PFSK-1 (cell line): ENCODE measurements around the gene SNX33.

Source experiments
- FOXP2 ChIP-seq: optimal IDR thresholded peaks from 2 replicates; pipeline ENCODE3; 2011; ENCODE audit warnings: borderline replicate concordance, control low read depth, inconsistent platforms; ENCODE audit not compliant: insufficient read depth; ENCODE audit errors: extremely low read length, extremely low read depth
- POLR2AphosphoS5 ChIP-seq: IDR thresholded peaks from 2 replicates; pipeline ENCODE4 v1.6.1; 2012; ENCODE audit warnings: low read depth, mild to moderate bottlenecking, control low read depth, low read length, moderate library complexity
- REST ChIP-seq, 2 experiments: IDR thresholded peaks; 2 replicates each; pipeline versions ENCODE4 v1.6.1 to v1.8.0; 2011 to 2012; ENCODE audit warnings: low read depth in 2 of 2, low read length in 2 of 2, control low read depth in 1 of 2, inconsistent platforms in 1 of 2, mild to moderate bottlenecking in 1 of 2, moderate library complexity in 1 of 2; ENCODE audit not compliant: insufficient read depth in 1 of 2
- SIN3A ChIP-seq: IDR thresholded peaks from 2 replicates; pipeline ENCODE4 v1.6.1; 2012; ENCODE audit warnings: mild to moderate bottlenecking, low read length, moderate library complexity, borderline replicate concordance; ENCODE audit not compliant: insufficient read depth
- TAF1 ChIP-seq: IDR thresholded peaks from 2 replicates; pipeline ENCODE4 v1.6.1; 2012; ENCODE audit warnings: low read length, control low read depth, borderline replicate concordance; ENCODE audit not compliant: insufficient read depth

SNX33 gene

GRCh38 chr15:75661756-75662140 lies 14.0 kb downstream of the SNX33 start:
- TF ChIP-seq POLR2AphosphoS5, result no peak
- no peak for TF ChIP-seq SIN3A
- no peak for TF ChIP-seq REST (IDR thresholded peaks at IDR 0.05; ENCODE audit: insufficient read depth in 1 of 2, low read depth in 2 of 2, low read length in 2 of 2)
- no peak for TF ChIP-seq FOXP2
- no peak for TF ChIP-seq TAF1

GRCh38 chr15:75662823-75663519 lies 15.3 kb downstream of the SNX33 start:
- no peak for TF ChIP-seq REST (IDR thresholded peaks at IDR 0.05; ENCODE audit: insufficient read depth in 1 of 2, low read depth in 2 of 2, low read length in 2 of 2)

- TF ChIP-seq TAF1 (no peak), SIN3A (no peak), POLR2AphosphoS5 (no peak), REST (IDR thresholded peaks at IDR 0.05; ENCODE audit: insufficient read depth in 1 of 2, low read depth in 2 of 2, low read length in 2 of 2) (no peak), FOXP2 (no peak)
These were observed 16.3 kb downstream of the SNX33 start for GRCh38 chr15:75663931-75664421.

GRCh38 chr15:75666823-75667501 lies 19.2 kb downstream of the SNX33 start:
- TF ChIP-seq REST (IDR thresholded peaks at IDR 0.05; ENCODE audit: insufficient read depth in 1 of 2, low read depth in 2 of 2, low read length in 2 of 2) (no peak), POLR2AphosphoS5 (no peak), FOXP2 (no peak), SIN3A (no peak), TAF1 (no peak)
